Ovary (tissue), 9 donors: Measurements from ENCODE around the gene SOX10. TPM values are rescaled to one million over a fixed set of nuclear protein-coding genes. Genes with fewer than 3 reads are reported as not detected.

ENCODE experiments used
- DNase-seq, 5 donors: peaks; one replicate each; pipeline ENCODE4 v3.0.0-alpha.2; 2019 to 2020
- H3K27ac ChIP-seq, 2 donors: fragments of 200-600 bp; one replicate each; pipeline versions ENCODE4 v1.5.1 to v1.8.0; 2019 to 2022
- H3K27me3 ChIP-seq: fragments of 200-600 bp; one replicate; pipeline ENCODE4 v1.8.0; 2022
- H3K36me3 ChIP-seq: fragments of 200-600 bp; sonication (generic); one replicate; pipeline ENCODE4 v1.5.1; 2019
- H3K4me1 ChIP-seq: one replicate; pipeline ENCODE4 v1.8.1; 2013; ENCODE audit warnings: mild to moderate bottlenecking, moderate library complexity; ENCODE audit not compliant: insufficient read depth
- H3K4me3 ChIP-seq: fragments of 200-600 bp; sonication (generic); one replicate; pipeline ENCODE4 v1.5.1; 2017
- H3K9me3 ChIP-seq, 2 donors: fragments of 200-600 bp in 1 of 2; sonication (generic) in 1 of 2; one replicate each; pipeline versions ENCODE4 v1.5.1 to v1.8.1; 2013 to 2019; ENCODE audit warnings: mild to moderate bottlenecking in 1 of 2, moderate library complexity in 1 of 2
- CTCF ChIP-seq, 3 donors: fragments of 450-650 bp in 2 of 3; fragments of 200-600 bp in 1 of 3; IDR thresholded peaks; one replicate each; pipeline versions ENCODE4 v1.5.1 to v1.8.0; 2016 to 2022; ENCODE audit warnings: antibody characterized with exemption in 3 of 3, mild to moderate bottlenecking in 1 of 3
- EP300 ChIP-seq: sonication (generic); formaldehyde crosslinking; IDR thresholded peaks from one replicate; pipeline ENCODE4 v1.6.1; 2017; ENCODE audit warnings: antibody characterized with exemption
- POLR2A ChIP-seq: fragments of 450-650 bp; IDR thresholded peaks from one replicate; pipeline ENCODE4 v1.6.1; 2017; ENCODE audit warnings: antibody characterized with exemption, mild to moderate bottlenecking, moderate library complexity
- WGBS, 3 donors: extraction: QIAGEN DNeasy Blood & Tissue Kit in 1 of 3; methylation state at CpG; one replicate each; pipeline versions ENCODE4 v1.1.5 to v1.1.7; 2013 to 2017; 5-methylcytosine and 5-hydroxymethylcytosine counted together
- intact Hi-C, 4 donors: fragments of 100-400 bp; cut with DNase I; formaldehyde crosslinking; loops; one replicate each; pipeline versions ENCODE4 v1.11.0 to v1.15.1; 2022 to 2023
- polyA plus RNA-seq, 2 donors: library from polyadenylated mRNA; stranded (reverse); fragments of 200-250 nt in 1 of 2; fragments of 350-450 nt in 1 of 2; fragmentation: Illumina TruSeq in 1 of 2; extraction: RNeasy Lipid Tissue Mini Kit (QIAGEN cat#74804) in 1 of 2; gene quantifications; one replicate each; pipeline ENCODE4 v1.2.3, GENCODE V29; 2013 to 2014
- total RNA-seq, 7 donors: library from RNA; depleted of rRNA in 2 of 7; stranded (reverse); fragments of >200 nt in 2 of 7; fragmentation: NEBNext Ultra II Directional in 3 of 7; extraction: Animal tissue kit (Norgen Biotek cat#: 25700) in 3 of 7; gene quantifications; one replicate each; pipeline versions ENCODE4 v1.1.0 to v1.2.4, GENCODE V29; 2016 to 2023
- donor health status: DM: no; HTN: no; CAD: no; lungs with moderate emphysema.
- donor health status: DM: no; HTN: no; CAD: no.
- donor health status: Bipolar disorder and iron deficiency.
- donor health status: DM: yes; HTN: yes; CAD: no.
- donor health status: DM: no; HTN: no; CAD: no.
- donor health status: DM: yes; HTN: yes; CAD: no.

The SOX10 gene
- total and polyA plus RNA-seq, 9 donors = 0.11 to 3.2 (median 1.3) TPM; not detected in 2

GRCh38 chr22:38030311-38031133, 46.2 kb upstream of the SOX10 start:
- no peak for TF ChIP-seq POLR2A
- no peak for TF ChIP-seq EP300
- TF ChIP-seq CTCF (IDR thresholded peaks at IDR 0.05) = no peak
- intact Hi-C loops = no loop called here
- peaks cover 4% of the 10 kb centered on the region for H3K4me1 ChIP-seq
- no peaks in the 10 kb centered on the region for H3K36me3 ChIP-seq
- WGBS, 3 donors = 65 to 71% (median 70%) methylated on average over 16 of the region's 16 CpGs
- H3K9me3 ChIP-seq = no peaks in the 10 kb centered on the region
- H3K27me3 ChIP-seq = no peaks in the 10 kb centered on the region
- H3K27ac ChIP-seq = no peak overlapping the region
- no peak for DNase-seq
- H3K4me3 ChIP-seq = no peak overlapping the region

GRCh38 chr22:38029901-38030300, 45.5 kb upstream of the SOX10 start:
- TF ChIP-seq POLR2A (no peak), CTCF (IDR thresholded peaks at IDR 0.05) (no peak), EP300 (no peak)
- Histone ChIP-seq H3K36me3 (no peaks in the 10 kb centered on the region), H3K4me3 (no peak overlapping the region), H3K27ac (no peak overlapping the region), H3K9me3 (no peaks in the 10 kb centered on the region), H3K4me1 (peaks cover 4% of the 10 kb centered on the region), H3K27me3 (no peaks in the 10 kb centered on the region)
- DNase-seq = no peak
- intact Hi-C loops = no loop called here
- WGBS, 3 donors = 29 to 50% (median 42%) methylated on average over 5 of the region's 5 CpGs

GRCh38 chr22:38029370-38029769, 45.0 kb upstream of the SOX10 start:
- Histone ChIP-seq H3K9me3 (no peaks in the 10 kb centered on the region), H3K4me1 (peaks cover 4% of the 10 kb centered on the region), H3K36me3 (no peaks in the 10 kb centered on the region), H3K27me3 (no peaks in the 10 kb centered on the region), H3K4me3 (no peak overlapping the region), H3K27ac (no peak overlapping the region)
- DNase-seq = no peak
- no peak for TF ChIP-seq EP300
- TF ChIP-seq POLR2A = no peak
- no peak for TF ChIP-seq CTCF (IDR thresholded peaks at IDR 0.05)
- intact Hi-C loops = no loop called here

GRCh38 chr22:38028344-38029130, 44.2 kb upstream of the SOX10 start:
- Histone ChIP-seq H3K27me3 (no peaks in the 10 kb centered on the region), H3K27ac (no peak overlapping the region), H3K9me3 (no peaks in the 10 kb centered on the region), H3K36me3 (no peaks in the 10 kb centered on the region), H3K4me1 (no peaks in the 10 kb centered on the region), H3K4me3 (no peak overlapping the region)
- TF ChIP-seq POLR2A = no peak
- no peak for TF ChIP-seq EP300
- no peak for TF ChIP-seq CTCF (IDR thresholded peaks at IDR 0.05)
- DNase-seq = no peak
- intact Hi-C loops = no loop called here
- 88 to 91% (median 91%) methylated on average over 15 of the region's 15 CpGs for WGBS, 3 donors
